Measurements from ENCODE around the gene SLC12A3.

SLC12A3 gene

DNA sequence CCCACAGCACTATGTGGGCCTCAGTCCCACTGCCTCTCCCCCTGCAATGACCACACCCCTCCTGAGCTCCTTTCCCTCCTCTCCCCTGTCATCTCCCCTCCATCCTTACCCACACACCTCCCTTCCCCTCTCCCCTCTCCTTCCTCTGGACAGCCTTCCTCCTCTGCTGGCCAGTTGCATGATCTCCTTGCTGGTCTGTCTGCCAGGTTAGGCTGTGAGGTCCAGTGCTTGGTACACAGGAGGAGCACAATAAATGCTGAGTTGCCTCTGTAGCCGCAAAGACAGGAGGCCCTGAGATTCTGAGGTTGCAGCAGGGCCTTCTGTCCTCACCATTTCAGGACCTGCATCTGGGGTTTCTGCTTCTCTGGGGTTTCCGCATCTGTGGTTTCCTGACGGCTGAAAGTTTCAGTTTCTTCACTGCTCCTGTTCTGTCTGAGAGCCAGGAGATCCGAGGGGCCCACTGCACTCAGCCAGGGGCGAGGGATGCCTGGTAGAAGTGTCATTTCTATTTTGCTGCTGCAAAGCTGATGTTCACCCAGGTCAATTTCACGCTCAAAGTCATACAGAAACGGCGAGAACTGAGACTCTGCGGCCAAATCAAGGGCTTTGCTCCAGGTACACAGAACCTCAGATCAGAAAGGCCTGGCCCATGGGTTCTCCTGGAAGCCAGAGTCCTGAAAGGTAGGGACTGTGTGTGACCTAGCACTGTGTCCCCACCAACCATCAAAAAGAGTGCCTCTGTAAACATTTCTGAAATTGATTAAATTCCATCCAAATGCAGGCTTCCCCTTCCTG is 4.6 kb upstream of the SLC12A3 start:
- Histone ChIP-seq H3K36me3 (ENCODE audit: control insufficient read depth, insufficient read depth, low read length) (no peaks in the 10 kb centered on the region), H3K4me3 (replicated peaks; ENCODE audit: low read depth, low read length) (no peak overlapping the region), H3K27me3 (replicated peaks; ENCODE audit: control insufficient read depth, insufficient read depth, low read length) (no peaks in the 10 kb centered on the region)
- DNase-seq (ENCODE audit: extremely low read depth, insufficient read length): peak; percentile 66
- no peak for TF ChIP-seq CTCF (IDR thresholded peaks at IDR 0.05; ENCODE audit: insufficient read depth, low read length, poor library complexity, severe bottlenecking)

GRCh38 chr16:56861092-56861610 is 3.9 kb upstream of the SLC12A3 start:
- Histone ChIP-seq H3K36me3 (ENCODE audit: control insufficient read depth, insufficient read depth, low read length) (no peaks in the 10 kb centered on the region), H3K27me3 (replicated peaks; ENCODE audit: control insufficient read depth, insufficient read depth, low read length) (no peaks in the 10 kb centered on the region), H3K4me3 (replicated peaks; ENCODE audit: low read depth, low read length) (no peak overlapping the region)
- no peak for DNase-seq (ENCODE audit: extremely low read depth, insufficient read length)
- no peak for TF ChIP-seq CTCF (IDR thresholded peaks at IDR 0.05; ENCODE audit: insufficient read depth, low read length, poor library complexity, severe bottlenecking)

DNA sequence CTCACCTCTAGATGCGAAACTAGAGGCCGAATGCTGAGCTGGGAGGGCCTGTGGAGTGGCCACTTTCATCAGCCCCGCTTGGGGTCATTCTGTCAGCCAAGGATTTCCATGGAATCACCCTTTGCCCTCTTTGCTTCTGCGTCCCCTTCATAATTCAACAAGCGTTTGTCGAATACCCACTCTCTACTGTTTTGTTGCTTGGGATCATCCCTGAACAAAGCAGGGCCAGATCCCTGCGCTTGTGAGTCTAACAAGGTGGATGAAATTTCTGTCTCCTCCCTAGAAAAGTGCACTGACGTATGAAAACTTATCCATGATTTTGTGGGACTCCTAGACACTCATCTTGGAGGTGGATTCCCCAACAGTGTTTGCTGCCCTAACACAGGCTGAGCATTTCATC is 3.3 kb upstream of the SLC12A3 start:
- no peak for DNase-seq (ENCODE audit: extremely low read depth, insufficient read length)
- TF ChIP-seq CTCF (IDR thresholded peaks at IDR 0.05; ENCODE audit: insufficient read depth, low read length, poor library complexity, severe bottlenecking): no peak
- no peaks in the 10 kb centered on the region for H3K36me3 ChIP-seq (ENCODE audit: control insufficient read depth, insufficient read depth, low read length)
- H3K4me3 ChIP-seq (replicated peaks; ENCODE audit: low read depth, low read length): no peak overlapping the region
- no peaks in the 10 kb centered on the region for H3K27me3 ChIP-seq (replicated peaks; ENCODE audit: control insufficient read depth, insufficient read depth, low read length)

DNA sequence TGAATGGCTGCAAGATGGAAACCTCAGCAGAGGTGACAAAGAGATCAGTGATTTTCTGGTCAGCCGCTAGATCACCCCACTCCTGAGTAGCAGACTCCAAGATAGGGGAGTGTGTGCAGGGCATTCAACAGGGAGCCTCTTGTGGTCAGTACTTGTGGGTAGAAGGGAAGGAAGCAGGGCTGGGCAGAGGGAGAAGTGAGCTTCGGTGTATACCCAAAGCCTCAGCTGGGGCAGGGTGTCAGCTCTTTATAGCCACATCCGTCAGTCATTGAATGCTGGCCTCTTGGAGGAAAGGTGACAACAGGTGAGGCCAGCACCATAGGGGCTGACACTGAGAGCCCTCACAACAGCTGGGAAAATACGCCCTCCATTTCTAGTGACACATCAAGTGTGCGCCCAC is 2.2 kb upstream of the SLC12A3 start:
- Histone ChIP-seq H3K4me3 (replicated peaks; ENCODE audit: low read depth, low read length) (no peak overlapping the region), H3K27me3 (replicated peaks; ENCODE audit: control insufficient read depth, insufficient read depth, low read length) (no peaks in the 10 kb centered on the region), H3K36me3 (ENCODE audit: control insufficient read depth, insufficient read depth, low read length) (no peaks in the 10 kb centered on the region)
- DNase-seq (ENCODE audit: extremely low read depth, insufficient read length): no peak
- no peak for TF ChIP-seq CTCF (IDR thresholded peaks at IDR 0.05; ENCODE audit: insufficient read depth, low read length, poor library complexity, severe bottlenecking)

- Histone ChIP-seq H3K36me3 (ENCODE audit: control insufficient read depth, insufficient read depth, low read length) (no peaks in the 10 kb centered on the region), H3K27me3 (replicated peaks; ENCODE audit: control insufficient read depth, insufficient read depth, low read length) (no peaks in the 10 kb centered on the region), H3K4me3 (replicated peaks; ENCODE audit: low read depth, low read length) (no peak overlapping the region)
- TF ChIP-seq CTCF (IDR thresholded peaks at IDR 0.05; ENCODE audit: insufficient read depth, low read length, poor library complexity, severe bottlenecking): no peak
- no peak for DNase-seq (ENCODE audit: extremely low read depth, insufficient read length)
Observed at GRCh38 chr16:56865394-56866062, 521 bp downstream of the SLC12A3 start.
